Measurements from ENCODE around the gene PNMT. TPM values are rescaled to one million over a fixed set of nuclear protein-coding genes. Genes with fewer than 3 reads are reported as not detected.

The PNMT gene
- total and polyA plus RNA-seq, 2 of the 13 experiments (the other 11 are each of a cell fraction or from before 2014, with no cell fraction given) = 0.25 TPM; not detected in 1

DNA sequence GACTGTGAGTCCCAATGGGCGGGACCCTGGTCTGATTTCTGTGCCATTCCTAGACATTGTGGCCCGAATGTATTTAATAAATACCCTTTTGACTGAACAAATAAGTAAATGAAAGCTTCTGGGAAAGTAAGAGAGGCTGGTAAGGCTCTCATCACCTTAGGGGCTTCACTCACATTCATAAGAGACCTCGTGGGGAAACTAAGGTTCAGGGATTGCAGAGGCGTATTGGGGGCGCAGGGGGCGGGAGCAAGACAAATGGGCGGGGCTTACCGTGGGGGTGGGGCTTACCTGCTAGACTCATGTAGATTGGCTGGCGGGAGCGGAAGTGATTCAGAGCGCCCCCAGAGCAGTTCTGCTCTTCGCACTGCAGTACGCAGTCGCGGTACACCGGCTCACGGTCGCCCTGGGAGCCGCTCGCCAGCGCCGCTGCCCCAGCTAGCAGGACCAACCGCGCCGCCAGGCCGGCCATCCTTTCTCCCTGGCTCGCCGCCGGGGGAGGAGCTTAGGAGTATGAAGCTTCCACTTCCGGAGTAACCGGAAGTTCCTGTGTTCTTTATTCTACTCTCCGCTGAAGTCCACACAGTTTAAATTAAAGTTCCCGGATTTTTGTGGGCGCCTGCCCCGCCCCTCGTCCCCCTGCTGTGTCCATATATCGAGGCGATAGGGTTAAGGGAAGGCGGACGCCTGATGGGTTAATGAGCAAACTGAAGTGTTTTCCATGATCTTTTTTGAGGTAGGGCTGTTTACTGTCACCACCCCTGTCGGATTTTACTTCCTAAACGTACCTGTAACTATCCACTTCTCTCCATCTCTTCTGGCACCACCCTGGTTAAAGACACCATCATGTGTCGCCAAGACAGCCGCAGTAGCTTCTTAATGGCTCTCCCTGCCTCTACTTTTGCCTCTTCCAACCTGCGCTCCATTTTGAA, 19.6 kb downstream of the PNMT start, which contains the start of gene PGAP3 (continued):
- TF ChIP-seq, protein P1, sequence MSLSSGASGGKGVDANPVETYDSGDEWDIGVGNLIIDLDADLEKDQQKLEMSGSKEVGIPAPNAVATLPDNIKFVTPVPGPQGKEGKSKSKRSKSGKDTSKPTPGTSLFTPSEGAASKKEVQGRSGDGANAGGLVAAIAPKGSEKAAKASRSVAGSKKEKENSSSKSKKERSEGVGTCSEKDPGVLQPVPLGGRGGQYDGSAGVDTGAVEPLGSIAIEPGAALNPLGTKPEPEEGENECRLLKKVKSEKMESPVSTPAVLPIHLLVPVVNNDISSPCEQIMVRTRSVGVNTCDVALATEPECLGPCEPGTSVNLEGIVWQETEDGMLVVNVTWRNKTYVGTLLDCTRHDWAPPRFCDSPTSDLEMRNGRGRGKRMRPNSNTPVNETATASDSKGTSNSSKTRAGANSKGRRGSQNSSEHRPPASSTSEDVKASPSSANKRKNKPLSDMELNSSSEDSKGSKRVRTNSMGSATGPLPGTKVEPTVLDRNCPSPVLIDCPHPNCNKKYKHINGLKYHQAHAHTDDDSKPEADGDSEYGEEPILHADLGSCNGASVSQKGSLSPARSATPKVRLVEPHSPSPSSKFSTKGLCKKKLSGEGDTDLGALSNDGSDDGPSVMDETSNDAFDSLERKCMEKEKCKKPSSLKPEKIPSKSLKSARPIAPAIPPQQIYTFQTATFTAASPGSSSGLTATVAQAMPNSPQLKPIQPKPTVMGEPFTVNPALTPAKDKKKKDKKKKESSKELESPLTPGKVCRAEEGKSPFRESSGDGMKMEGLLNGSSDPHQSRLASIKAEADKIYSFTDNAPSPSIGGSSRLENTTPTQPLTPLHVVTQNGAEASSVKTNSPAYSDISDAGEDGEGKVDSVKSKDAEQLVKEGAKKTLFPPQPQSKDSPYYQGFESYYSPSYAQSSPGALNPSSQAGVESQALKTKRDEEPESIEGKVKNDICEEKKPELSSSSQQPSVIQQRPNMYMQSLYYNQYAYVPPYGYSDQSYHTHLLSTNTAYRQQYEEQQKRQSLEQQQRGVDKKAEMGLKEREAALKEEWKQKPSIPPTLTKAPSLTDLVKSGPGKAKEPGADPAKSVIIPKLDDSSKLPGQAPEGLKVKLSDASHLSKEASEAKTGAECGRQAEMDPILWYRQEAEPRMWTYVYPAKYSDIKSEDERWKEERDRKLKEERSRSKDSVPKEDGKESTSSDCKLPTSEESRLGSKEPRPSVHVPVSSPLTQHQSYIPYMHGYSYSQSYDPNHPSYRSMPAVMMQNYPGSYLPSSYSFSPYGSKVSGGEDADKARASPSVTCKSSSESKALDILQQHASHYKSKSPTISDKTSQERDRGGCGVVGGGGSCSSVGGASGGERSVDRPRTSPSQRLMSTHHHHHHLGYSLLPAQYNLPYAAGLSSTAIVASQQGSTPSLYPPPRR (CRISPR knock-in tag; IDR thresholded peaks at IDR 0.05; ENCODE audit: borderline replicate concordance) = no peak
- TF ChIP-seq HOXA5 (CRISPR knock-in tag; IDR thresholded peaks at IDR 0.05) (peak; percentile 63; the same call in 1 of the 2 replicates), KLF15 (CRISPR knock-in tag; IDR thresholded peaks at IDR 0.05; ENCODE audit: borderline replicate concordance) (peak; percentile 36; the same call in 1 of the 2 replicates), JUNB (CRISPR knock-in tag; IDR thresholded peaks at IDR 0.05; ENCODE audit: borderline replicate concordance) (no peak), ZNF543 (CRISPR knock-in tag; IDR thresholded peaks at IDR 0.05) (peak; percentile 73; the same call in 1 of the 2 replicates), NCOA2 (CRISPR knock-in tag; IDR thresholded peaks at IDR 0.05) (no peak; the same call in 1 of the 2 replicates), ZBTB20 (CRISPR knock-in tag; IDR thresholded peaks at IDR 0.05; ENCODE audit: borderline replicate concordance, low read depth) (no peak), TCF7L2 (IDR thresholded peaks at IDR 0.05; ENCODE audit: low read depth, low read length) (no peak), SRSF4 (IDR thresholded peaks at IDR 0.05; ENCODE audit: low read depth, low read length, poor library complexity, severe bottlenecking) (no peak), BCL6 (CRISPR knock-in tag; IDR thresholded peaks at IDR 0.05) (no peak; the same call in 1 of the 2 replicates), NONO (IDR thresholded peaks at IDR 0.05) (no peak), NONO (CRISPR knock-in tag; conservative IDR thresholded peaks at IDR 0.05) (peak; percentile 77; the same call in 1 of the 2 replicates), HNRNPH1 (optimal IDR thresholded peaks at IDR 0.05; ENCODE audit: low read depth, low read length) (no peak), ZNF224 (CRISPR knock-in tag; IDR thresholded peaks at IDR 0.05) (no peak; the same call in 1 of the 2 replicates)
- TF ChIP-seq, protein P2, sequence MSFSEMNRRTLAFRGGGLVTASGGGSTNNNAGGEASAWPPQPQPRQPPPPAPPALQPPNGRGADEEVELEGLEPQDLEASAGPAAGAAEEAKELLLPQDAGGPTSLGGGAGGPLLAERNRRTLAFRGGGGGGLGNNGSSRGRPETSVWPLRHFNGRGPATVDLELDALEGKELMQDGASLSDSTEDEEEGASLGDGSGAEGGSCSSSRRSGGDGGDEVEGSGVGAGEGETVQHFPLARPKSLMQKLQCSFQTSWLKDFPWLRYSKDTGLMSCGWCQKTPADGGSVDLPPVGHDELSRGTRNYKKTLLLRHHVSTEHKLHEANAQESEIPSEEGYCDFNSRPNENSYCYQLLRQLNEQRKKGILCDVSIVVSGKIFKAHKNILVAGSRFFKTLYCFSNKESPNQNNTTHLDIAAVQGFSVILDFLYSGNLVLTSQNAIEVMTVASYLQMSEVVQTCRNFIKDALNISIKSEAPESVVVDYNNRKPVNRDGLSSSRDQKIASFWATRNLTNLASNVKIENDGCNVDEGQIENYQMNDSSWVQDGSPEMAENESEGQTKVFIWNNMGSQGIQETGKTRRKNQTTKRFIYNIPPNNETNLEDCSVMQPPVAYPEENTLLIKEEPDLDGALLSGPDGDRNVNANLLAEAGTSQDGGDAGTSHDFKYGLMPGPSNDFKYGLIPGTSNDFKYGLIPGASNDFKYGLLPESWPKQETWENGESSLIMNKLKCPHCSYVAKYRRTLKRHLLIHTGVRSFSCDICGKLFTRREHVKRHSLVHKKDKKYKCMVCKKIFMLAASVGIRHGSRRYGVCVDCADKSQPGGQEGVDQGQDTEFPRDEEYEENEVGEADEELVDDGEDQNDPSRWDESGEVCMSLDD (CRISPR knock-in tag; IDR thresholded peaks at IDR 0.05; ENCODE audit: borderline replicate concordance) = peak; percentile 43
- TF ChIP-seq, protein P3, sequence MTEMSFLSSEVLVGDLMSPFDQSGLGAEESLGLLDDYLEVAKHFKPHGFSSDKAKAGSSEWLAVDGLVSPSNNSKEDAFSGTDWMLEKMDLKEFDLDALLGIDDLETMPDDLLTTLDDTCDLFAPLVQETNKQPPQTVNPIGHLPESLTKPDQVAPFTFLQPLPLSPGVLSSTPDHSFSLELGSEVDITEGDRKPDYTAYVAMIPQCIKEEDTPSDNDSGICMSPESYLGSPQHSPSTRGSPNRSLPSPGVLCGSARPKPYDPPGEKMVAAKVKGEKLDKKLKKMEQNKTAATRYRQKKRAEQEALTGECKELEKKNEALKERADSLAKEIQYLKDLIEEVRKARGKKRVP (CRISPR knock-in tag; IDR thresholded peaks at IDR 0.05) = peak; percentile 31 to 39; a peak in 1 of 4 replicates
- TF ChIP-seq, protein P4, sequence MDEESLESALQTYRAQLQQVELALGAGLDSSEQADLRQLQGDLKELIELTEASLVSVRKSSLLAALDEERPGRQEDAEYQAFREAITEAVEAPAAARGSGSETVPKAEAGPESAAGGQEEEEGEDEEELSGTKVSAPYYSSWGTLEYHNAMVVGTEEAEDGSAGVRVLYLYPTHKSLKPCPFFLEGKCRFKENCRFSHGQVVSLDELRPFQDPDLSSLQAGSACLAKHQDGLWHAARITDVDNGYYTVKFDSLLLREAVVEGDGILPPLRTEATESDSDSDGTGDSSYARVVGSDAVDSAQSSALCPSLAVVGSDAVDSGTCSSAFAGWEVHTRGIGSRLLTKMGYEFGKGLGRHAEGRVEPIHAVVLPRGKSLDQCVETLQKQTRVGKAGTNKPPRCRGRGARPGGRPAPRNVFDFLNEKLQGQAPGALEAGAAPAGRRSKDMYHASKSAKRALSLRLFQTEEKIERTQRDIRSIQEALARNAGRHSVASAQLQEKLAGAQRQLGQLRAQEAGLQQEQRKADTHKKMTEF (CRISPR knock-in tag; IDR thresholded peaks at IDR 0.05) = peak; percentile 66; the same call in 1 of the 2 replicates
